ENCODE results near the gene MCCC2. TPM values are rescaled to one million over a fixed set of nuclear protein-coding genes. Genes with fewer than 3 reads are reported as not detected.

The MCCC2 gene
- total and polyA plus RNA-seq, 2 of the 13 experiments (the other 11 are each of a cell fraction or from before 2014, with no cell fraction given) = 44.8 to 83.6 TPM

- TF ChIP-seq HNRNPUL1 (IDR thresholded peaks at IDR 0.05; ENCODE audit: low read depth, low read length) = no peak
Observed at GRCh38 chr5:71629950-71630349, 42.8 kb downstream of the MCCC2 start (continued).

GRCh38 chr5:71631070-71631469, 43.9 kb downstream of the MCCC2 start:
- H3K4me2 ChIP-seq (ENCODE audit: low read depth, low read length) = no peak overlapping the region
- intact Hi-C loops (cut with micrococcal nuclease; ENCODE audit: unreplicated experiment) (no loop called here), in situ Hi-C loops (cut with HindIII; ENCODE audit: extremely low pct_ligation_motif_present, low pct_unique_long_range_greater_than_20kb) (no loop called here)
- H3K36me3 ChIP-seq (replicated peaks in 1 of 2; ENCODE audit: control insufficient read depth in 1 of 2, insufficient read depth in 2 of 2, low read length in 2 of 2) = peaks cover 9 to 50% of the 10 kb centered on the region in 2 experiments
- H3K79me2 ChIP-seq (ENCODE audit: insufficient read depth, low read length) = no peaks in the 10 kb centered on the region
- BruUV-seq (replicated peaks) = no TSS peak
- H3K27me3 ChIP-seq (ENCODE audit: control insufficient read depth in 1 of 2, insufficient read depth in 2 of 2, low read length in 2 of 2) = no peaks in the 10 kb centered on the region
- DNase-seq (ENCODE audit: low spot score) = no peak
- ChIA-PET CTCF (ENCODE audit: low intra/inter-chr PET ratio, low total read pairs) (no interaction called here), POLR2A (no interaction called here)
- FAIRE-seq = no peak
- no peak for TF ChIP-seq ZFP36 (IDR thresholded peaks at IDR 0.05; ENCODE audit: borderline replicate concordance, low read depth, low read length, partially characterized antibody)
- TF ChIP-seq, protein P1, sequence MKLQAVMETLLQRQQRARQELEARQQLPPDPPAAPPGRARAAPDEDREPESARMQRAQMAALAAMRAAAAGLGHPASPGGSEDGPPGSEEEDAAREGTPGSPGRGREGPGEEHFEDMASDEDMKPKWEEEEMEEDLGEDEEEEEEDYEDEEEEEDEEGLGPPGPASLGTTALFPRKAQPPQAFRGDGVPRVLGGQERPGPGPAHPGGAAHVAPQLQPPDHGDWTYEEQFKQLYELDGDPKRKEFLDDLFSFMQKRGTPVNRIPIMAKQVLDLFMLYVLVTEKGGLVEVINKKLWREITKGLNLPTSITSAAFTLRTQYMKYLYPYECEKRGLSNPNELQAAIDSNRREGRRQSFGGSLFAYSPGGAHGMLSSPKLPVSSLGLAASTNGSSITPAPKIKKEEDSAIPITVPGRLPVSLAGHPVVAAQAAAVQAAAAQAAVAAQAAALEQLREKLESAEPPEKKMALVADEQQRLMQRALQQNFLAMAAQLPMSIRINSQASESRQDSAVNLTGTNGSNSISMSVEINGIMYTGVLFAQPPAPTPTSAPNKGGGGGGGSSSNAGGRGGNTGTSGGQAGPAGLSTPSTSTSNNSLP (IDR thresholded peaks at IDR 0.05; ENCODE audit: low read depth, low read length) = no peak
- TF ChIP-seq RAD21 (CRISPR knock-in tag; IDR thresholded peaks at IDR 0.05) = no peak
- TF ChIP-seq NFKBIZ (CRISPR knock-in tag; IDR thresholded peaks at IDR 0.05) = no peak
- TF ChIP-seq MAF1 (CRISPR knock-in tag; IDR thresholded peaks at IDR 0.05; ENCODE audit: borderline replicate concordance) = no peak
- TF ChIP-seq IKZF1 (IDR thresholded peaks at IDR 0.05) = no peak
- TF ChIP-seq NCOA2 (CRISPR knock-in tag; IDR thresholded peaks at IDR 0.05) = no peak
- TF ChIP-seq PHF21A (CRISPR knock-in tag; IDR thresholded peaks at IDR 0.05) = no peak
- TF ChIP-seq ESRRA (CRISPR knock-in tag; IDR thresholded peaks at IDR 0.05; ENCODE audit: low read depth) = no peak
- TF ChIP-seq PLRG1 (conservative IDR thresholded peaks at IDR 0.05) = no peak
- TF ChIP-seq STAT5B (CRISPR knock-in tag; IDR thresholded peaks at IDR 0.05) = no peak
- no peak for TF ChIP-seq ZNF317 (CRISPR knock-in tag; IDR thresholded peaks at IDR 0.05)
- no peak for TF ChIP-seq ZNF256 (CRISPR knock-in tag; conservative IDR thresholded peaks at IDR 0.05)
- TF ChIP-seq ZSCAN30 (CRISPR knock-in tag; IDR thresholded peaks at IDR 0.05) = no peak
- TF ChIP-seq BRF2 (CRISPR knock-in tag; IDR thresholded peaks at IDR 0.05) = no peak
- no peak for TF ChIP-seq TRIM24 (CRISPR knock-in tag; IDR thresholded peaks at IDR 0.05)
- TF ChIP-seq BCL3 (CRISPR knock-in tag; IDR thresholded peaks at IDR 0.05) = no peak
- no peak overlapping the region for H3K27ac ChIP-seq (ENCODE audit: extremely low read length, insufficient read depth, low read length)
- H2AFZ ChIP-seq (ENCODE audit: low read length) = no peak overlapping the region
- no peaks in the 10 kb centered on the region for H4K20me1 ChIP-seq (ENCODE audit: insufficient read depth, low read length)
- WGBS (ENCODE audit: low lambda C conversion rate) = 94% methylated on average over 4 of the region's 4 CpGs
- H3K9ac ChIP-seq (ENCODE audit: insufficient read depth, low read depth, low read length) = no peak overlapping the region
- H3K4me3 ChIP-seq (replicated peaks in 1 of 3; ENCODE audit: insufficient read depth in 1 of 3, low read depth in 2 of 3, low read length in 3 of 3) = no peak overlapping the region
- no peaks in the 10 kb centered on the region for H3K4me1 ChIP-seq (ENCODE audit: insufficient read depth, low read length)
- no peak for ATAC-seq
- no peaks in the 10 kb centered on the region for H3K9me3 ChIP-seq (ENCODE audit: low read length)

Measured in HepG2 (cell line).